Activated naive CD4-positive, alpha-beta T cell treated with anti-CD3 and anti-CD28 coated beads, Interleukin-2, amount 50 U/mL, for 16 hours (primary cell): ENCODE data around the gene ANO1.

Experiments used
- DNase-seq: peaks from one replicate; pipeline ENCODE4 v3.0.0-alpha.2; 2020

Gene ANO1

DNA sequence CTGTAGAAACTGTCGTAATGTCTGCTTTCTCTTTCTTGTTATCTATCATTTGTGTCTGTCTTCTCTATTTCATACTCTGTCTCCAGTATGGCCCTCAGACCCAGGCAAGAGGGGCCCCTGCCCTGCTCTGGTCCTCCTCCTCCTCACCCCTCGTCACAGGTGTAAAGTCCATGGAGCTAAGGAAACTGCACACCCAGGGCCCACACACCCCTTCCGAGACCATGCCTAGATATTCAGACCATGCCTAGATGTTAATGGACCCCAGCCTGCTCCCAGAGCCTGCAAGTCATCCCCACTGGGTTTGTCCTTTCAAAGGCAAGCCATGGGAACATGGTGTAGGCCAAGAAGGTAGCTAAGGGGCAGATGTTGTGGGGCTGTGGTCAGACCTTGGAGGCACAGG is 24.1 kb upstream of the ANO1 start:
- DNase-seq = no peak

DNA sequence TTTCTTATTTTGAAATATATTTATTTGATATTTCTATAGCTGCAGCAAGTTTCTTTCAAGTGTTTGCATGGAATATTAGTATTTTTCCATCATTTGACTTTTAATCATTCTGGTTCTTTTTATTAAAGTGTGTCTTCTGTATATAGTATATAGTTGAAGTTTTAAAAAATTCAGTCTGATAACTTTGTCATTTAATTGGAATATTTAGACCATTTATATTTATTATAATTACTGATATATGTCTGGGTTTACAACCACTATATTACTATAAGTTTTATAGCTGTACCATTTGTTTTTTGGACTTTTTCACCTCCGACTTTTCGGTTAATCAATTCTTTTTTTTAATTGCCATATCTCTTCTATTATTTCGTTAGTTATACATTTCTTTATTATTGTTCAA is 22.7 kb upstream of the ANO1 start:
- DNase-seq = no peak

GRCh38 chr11:70057080-70057479 is 21.0 kb upstream of the ANO1 start:
- DNase-seq = no peak

DNA sequence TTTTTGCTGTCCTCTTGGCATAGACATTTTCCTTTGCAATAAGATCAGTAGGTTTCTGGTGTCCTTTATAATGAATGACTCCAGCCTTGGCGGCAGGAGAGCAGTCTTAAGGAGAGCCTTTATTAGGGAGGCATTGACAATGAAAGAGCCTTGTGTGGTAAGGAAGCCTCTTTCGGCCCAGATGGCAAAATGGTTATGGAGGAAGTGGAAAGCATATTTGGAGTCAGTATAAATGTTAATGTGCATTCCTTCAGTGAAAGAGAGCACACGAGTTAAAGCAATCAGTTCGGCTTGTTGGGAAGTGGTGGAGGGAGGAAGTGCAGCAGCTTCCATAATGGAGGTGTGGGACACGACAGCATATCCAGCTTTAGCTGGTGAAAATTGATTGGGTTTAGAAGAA is 18.1 kb upstream of the ANO1 start:
- DNase-seq = no peak

DNA sequence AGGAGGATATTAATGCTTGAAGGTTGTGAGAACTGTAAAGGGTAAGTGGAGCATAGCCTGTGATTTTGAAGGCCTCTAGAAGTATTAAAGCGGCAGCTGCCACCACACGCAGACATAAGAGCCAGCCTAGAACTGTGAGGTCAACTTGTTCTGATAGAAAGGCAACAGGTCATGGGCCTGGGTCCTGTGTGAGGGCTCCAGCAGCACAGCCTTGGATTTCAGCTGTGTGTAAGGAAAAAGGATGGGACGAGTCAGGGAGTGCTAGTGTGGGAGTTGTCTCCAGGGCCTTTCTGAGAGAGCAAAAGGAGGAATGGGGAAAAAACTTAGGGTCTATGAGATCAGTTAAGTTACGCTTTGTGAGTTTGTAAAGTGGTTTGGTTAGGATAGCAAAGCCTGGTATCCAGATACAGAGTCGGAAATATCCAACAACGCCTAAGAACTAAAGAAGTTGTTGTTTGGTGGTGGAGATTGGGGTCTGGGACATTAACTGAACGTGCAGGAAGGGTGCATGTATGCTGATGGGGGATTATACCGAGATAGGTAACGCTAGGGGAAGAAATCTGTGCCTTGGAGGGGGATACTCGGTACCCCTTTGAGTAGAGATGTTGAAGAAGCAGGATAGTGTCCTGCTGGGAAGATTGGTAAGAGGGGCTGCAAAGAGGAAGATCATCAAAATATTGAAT is 17.4 kb upstream of the ANO1 start:
- no peak for DNase-seq

DNA sequence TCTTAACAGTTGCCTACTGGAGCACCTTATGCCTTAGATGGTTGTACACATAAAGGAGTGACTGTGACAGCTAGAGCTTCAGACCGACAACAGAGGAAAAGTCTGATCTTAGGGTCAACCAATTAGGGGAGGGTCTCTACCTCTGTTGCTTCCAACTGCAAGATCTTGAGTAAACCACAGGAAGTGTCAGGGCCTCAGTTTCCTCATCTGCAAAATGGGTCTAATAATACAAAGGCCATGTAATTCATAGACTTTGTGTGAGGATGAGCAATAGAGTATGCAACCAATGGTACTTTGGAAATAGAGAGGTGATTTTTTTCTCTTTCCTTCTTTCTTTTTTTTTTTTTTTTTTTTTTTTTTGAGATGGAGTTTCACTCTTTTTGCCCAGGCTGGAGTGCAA is 16.4 kb upstream of the ANO1 start:
- no peak for DNase-seq

GRCh38 chr11:70063121-70063520 is 15.0 kb upstream of the ANO1 start:
- DNase-seq = no peak

GRCh38 chr11:70063555-70063954 is 14.6 kb upstream of the ANO1 start:
- DNase-seq = no peak

- no peak for DNase-seq
Observed at GRCh38 chr11:70064008-70064725, 13.9 kb upstream of the ANO1 start.

GRCh38 chr11:70064726-70065317 is 13.3 kb upstream of the ANO1 start:
- no peak for DNase-seq

- no peak for DNase-seq
Observed at GRCh38 chr11:70065318-70066135, 12.6 kb upstream of the ANO1 start.

DNA sequence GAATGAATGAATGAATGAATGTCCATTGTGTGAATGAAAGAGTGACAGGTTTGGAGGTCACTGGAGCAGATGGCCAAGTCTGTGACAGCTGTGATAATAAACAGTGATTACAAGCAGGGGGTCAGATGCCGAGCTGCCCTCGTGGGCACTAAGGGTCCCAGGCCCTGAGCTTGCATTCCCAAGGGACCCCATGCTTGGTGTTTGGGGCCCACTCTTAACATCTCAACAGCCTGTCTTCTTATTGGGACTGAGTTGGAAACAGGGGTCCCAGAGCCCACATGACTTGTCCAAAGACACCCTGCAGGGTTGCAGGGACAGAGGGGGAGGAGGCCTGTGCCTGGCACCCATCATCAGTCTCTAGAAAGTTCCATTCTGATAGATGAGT is 12.0 kb upstream of the ANO1 start:
- DNase-seq = no peak

GRCh38 chr11:70066628-70067027 is 11.5 kb upstream of the ANO1 start:
- no peak for DNase-seq

GRCh38 chr11:70067036-70067435 is 11.1 kb upstream of the ANO1 start:
- DNase-seq = no peak

DNA sequence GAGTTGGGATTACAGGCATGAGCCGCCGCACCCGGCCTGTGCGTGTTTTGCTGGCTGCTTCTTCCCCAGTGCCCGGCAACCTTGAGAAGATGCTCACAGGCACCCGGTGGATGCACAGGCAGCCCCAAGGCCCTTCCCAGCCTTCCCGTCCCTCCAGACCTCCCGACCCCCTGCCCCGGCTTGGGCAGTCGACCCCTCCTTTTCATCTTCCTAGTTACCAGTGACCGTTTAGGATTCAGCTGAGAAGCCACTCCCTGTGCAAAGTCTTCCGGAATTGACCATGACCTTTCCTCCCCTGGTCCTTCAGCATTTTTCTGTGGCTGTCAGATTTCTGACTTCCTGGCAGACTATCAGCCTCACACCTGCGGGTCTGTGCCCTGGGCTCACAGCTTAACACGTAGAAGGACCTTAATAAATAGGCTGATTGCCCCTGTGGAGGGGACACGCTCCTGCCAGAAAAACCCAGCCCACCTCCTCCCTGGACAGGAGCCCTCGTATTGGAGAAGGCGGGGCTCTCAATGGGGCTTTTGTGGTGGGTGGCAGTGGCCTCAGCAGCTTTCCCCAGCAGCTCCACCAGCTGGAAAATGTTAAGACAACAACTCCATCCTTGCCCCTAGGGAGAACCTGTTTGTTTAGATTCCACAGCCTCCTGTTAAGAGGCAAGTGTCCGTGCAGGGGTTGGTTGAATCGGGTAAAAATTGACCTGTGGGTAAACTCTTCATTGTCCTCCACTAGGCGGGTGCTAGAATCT is 10.4 kb upstream of the ANO1 start:
- DNase-seq = no peak

GRCh38 chr11:70068345-70068744 is 9.8 kb upstream of the ANO1 start:
- DNase-seq = no peak

DNA sequence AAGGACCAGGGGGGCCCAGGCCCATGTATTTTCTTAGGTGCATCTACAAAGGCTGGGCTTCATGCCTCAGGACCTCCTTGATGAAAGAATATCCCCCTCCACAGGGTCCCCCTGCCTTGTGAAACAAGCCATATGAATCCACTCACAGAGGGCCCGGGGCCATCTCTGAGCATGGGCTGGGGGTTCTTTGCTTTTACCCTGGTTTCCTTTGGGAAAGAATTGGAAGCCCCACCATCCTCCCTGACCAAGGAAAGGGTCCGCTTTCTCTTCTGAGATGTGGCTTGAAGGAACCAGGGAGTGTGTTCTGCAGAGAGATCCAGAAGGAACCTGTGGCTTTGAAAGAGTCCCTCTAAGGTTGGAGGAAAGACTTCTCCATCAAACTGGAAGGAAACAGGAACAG is 9.2 kb upstream of the ANO1 start:
- no peak for DNase-seq

DNA sequence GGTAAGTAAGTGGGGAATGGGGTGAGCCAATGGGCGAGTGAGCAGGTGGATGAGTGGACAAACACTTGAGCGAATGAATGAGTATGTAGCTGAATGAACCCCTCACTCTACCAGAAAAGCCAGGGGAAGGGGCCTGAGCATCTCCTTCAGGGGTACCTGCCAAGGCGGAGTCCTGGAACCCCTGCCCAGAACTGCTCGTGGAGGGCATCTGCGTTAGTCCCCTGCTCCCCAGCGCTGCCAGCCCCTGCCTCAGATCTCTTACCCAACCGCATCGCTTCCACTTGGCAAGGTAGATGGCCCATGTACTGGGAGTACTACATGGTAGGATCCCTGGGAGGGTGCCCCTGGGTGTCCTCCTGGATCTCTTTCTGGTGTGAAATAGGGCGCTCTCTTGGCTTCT is 7.4 kb upstream of the ANO1 start:
- no peak for DNase-seq

- DNase-seq = no peak
Observed at GRCh38 chr11:70071996-70072395, 6.1 kb upstream of the ANO1 start.

- DNase-seq = no peak
Observed at GRCh38 chr11:70072461-70072860, 5.7 kb upstream of the ANO1 start.

DNA sequence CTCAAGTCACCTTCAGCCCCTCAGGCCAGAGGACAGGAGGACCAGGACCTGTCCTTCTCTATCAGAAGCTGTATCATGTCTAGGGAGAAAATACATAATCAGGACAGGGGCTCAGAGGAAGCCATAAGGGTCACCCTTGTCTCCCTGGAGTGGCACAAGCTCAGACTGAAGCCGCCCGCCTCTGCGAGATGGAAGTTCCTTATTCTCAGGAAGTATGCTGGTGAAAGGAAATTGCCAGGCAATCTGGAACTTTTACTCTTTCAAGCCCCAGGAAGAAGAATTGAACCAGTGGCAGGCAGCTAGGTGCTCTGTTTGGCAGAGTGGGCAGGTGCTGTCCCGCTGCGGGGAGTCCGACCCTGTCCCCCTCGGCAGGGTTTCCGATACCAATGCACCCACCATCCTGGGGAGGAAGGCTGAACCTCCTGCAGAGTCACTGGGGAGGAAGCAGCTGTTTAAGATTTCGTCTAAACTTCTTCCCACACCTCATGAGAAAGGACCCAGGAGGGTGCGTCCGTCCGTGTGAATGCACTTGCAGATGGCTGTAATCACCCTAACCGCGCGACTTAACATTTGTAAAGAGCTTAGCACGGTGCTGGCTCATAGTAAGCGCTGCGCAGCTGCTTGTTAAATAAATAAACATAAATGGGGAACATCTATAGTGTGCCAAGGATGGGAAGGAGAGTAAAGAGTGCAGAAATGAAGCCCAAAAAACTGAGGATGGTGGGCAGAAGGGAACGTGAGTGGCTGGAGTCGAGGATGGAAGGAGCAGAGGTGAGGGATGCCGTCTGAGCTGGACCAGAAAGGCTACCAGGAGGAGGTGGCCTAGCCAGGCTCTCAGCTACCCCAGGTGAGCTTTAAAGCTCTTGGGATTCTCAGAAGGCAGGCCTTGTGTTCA is 5.0 kb upstream of the ANO1 start:
- no peak for DNase-seq

DNA sequence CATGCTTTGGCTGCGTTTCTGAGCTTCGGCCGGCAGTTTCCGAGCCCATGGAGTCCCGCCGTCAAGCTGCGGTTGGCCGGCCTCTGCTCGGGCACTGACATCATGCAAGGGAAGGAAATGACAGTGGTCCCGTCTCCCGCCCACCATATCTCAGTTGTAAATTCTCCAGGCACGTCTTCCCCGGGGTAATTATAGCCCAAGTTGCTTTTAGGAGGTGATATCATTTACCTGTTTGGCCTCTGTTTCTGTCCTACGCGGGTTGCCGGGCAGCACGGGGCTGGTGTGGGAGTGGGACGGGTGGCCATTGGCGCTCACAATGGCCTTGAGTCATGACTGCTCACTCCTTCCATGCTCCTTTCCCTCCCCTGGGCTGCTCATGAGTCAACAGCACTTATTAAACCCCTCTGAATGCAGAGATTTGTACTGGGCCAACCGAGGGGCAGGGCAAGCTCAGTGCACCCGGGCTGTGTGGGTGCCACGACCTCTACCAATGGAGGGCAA is 4.2 kb upstream of the ANO1 start:
- DNase-seq = no peak
